Cardiac fibroblast (primary cell): ENCODE results near the gene PTPRU.

Source experiments
- DNase-seq, 2 donors: peaks; one replicate each; pipeline versions ENCODE4 v3.0.0 to v3.0.0-alpha.2; 2010; ENCODE audit warnings: low read depth in 2 of 2
- H3K4me3 ChIP-seq, 2 donors: replicated peaks in 1 of 2; 1 replicate in 1 of 2; 2 replicates in 1 of 2; pipeline ENCODE4 v1.5.1; 2011; ENCODE audit warnings: low read depth in 2 of 2, low read length in 2 of 2, mild to moderate bottlenecking in 2 of 2, moderate library complexity in 1 of 2
- TF ChIP-seq, protein P1 (sequence below): IDR thresholded peaks from one replicate; pipeline ENCODE4 v1.5.1; 2011; ENCODE audit warnings: low read depth, mild to moderate bottlenecking, low read length, inconsistent platforms

Gene PTPRU

DNA sequence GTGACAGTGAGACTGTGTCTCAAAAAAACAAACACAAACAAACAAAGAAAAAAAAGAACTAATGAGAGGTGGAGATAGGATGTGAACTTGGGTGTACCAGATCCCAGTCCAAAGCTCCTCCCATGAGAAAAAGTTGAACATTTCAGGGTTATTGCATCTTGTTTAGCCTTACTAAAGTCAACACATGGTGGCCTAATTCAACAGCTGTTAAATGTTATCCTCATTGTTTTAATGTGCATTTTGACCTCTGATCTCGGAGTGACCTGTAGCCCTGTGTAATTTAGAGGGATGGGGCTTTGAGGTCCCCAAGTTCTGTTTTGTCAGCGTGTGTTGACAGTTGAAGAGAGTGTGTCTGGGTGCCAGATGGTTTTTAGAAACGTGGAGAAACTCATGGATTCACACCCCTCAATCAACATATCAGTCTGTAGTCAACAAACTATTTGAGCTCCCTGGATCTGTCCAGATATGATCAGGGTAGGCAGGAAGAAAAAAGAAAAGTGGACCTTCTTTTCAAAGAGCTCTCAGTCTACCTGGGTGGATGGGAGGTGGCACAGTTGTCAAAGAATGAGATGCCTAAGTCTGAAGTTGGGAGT, 34.7 kb downstream of the PTPRU start:
- no peak for DNase-seq
- TF ChIP-seq, protein P1, sequence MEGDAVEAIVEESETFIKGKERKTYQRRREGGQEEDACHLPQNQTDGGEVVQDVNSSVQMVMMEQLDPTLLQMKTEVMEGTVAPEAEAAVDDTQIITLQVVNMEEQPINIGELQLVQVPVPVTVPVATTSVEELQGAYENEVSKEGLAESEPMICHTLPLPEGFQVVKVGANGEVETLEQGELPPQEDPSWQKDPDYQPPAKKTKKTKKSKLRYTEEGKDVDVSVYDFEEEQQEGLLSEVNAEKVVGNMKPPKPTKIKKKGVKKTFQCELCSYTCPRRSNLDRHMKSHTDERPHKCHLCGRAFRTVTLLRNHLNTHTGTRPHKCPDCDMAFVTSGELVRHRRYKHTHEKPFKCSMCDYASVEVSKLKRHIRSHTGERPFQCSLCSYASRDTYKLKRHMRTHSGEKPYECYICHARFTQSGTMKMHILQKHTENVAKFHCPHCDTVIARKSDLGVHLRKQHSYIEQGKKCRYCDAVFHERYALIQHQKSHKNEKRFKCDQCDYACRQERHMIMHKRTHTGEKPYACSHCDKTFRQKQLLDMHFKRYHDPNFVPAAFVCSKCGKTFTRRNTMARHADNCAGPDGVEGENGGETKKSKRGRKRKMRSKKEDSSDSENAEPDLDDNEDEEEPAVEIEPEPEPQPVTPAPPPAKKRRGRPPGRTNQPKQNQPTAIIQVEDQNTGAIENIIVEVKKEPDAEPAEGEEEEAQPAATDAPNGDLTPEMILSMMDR, result no peak
- H3K4me3 ChIP-seq, result no peak overlapping the region

DNA sequence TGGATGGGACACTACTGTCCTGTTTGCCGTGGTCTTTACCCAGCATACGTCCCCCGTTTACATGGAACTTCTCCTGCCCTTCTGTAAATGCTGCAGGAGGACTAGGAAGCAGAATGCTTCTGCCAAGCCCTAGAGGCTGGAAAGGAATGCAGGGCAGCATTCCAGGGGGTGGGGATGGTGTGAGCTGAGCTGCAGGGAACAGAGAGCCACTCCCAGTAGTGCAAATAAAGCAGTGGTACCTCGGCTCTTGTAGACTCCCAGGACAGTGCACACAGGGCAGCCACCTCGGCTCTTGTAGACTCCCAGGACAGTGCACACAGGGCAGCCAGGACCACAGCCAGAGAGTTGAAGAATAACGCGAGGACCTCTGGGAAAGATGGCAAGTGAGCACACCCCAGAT, 35.4 kb downstream of the PTPRU start:
- no peak overlapping the region for H3K4me3 ChIP-seq
- peak; percentile 55 to 85 for DNase-seq
- TF ChIP-seq, protein P1, result no peak

DNA sequence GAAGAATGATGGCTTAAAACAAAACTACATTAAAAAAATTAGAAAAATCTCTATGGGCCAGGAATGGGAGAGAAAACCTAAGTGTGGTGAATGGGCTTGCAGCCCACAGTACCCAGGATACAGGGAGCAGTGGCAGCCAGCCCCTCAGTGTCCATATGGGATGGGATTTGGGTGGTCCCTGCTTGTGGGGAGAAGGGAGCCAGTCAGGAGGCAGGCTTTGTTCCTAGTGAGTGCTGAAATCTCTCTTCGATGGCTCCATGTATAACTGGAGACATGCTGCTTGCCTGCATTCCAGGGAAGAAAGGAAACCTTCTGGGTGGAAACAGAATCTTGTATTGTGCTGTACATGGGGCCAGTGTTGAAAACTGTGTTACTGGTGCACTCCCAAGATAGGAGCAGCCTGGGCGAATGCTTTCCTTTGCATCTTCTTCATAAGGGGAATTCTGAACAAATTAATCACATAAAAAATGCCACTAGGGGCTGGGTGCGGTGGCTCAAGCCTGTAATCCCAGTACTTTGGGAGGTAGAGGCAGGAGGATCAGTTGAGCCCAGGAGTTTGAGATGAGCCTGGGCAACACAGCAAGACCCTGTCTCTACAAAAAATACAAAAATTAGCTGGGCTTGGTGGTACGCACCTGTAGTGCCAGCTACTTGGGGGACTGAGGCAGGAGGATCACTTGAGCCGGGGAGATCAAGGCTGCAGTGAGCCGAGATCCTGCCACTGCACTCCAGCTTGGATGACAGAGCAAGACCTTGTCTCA, 36.0 kb downstream of the PTPRU start:
- TF ChIP-seq, protein P1, result no peak
- no peak for DNase-seq

DNA sequence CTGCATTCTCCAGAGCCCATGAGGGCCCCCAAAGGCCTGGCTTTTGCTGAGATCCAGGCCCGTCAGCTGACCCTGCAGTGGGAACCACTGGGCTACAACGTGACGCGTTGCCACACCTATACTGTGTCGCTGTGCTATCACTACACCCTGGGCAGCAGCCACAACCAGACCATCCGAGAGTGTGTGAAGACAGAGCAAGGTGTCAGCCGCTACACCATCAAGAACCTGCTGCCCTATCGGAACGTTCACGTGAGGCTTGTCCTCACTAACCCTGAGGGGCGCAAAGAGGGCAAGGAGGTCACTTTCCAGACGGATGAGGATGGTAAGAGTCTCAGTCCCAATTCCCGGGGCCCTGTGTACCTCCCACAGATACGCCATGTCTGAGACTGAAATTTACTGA, 39.1 kb downstream of the PTPRU start:
- TF ChIP-seq, protein P1, result no peak
- DNase-seq, result no peak
- no peak overlapping the region for H3K4me3 ChIP-seq

More for the DNA sequence above, 36.0 kb downstream of the PTPRU start:
- H3K4me3 ChIP-seq, result no peak overlapping the region

DNA sequence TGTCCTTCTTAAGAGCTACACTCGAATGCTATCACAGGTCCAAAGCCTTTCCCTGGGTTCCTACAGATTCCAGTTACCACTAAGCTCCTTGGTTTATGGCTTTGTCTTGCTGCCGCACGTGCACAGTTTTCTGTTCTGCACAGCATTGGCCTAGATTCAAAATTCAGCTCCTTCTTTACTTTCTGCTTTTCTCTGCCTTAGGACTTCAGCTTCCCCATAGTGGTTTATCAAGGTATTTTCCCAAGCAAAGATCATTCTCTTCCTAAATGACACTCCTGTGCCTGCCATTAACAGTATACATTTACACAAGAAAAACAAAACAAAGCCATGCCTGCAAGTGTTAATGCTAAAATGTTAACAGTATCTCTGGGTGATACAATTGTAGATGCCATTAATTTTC, 41.8 kb downstream of the PTPRU start:
- no peak for DNase-seq
- TF ChIP-seq, protein P1, result no peak
- H3K4me3 ChIP-seq, result no peak overlapping the region

DNA sequence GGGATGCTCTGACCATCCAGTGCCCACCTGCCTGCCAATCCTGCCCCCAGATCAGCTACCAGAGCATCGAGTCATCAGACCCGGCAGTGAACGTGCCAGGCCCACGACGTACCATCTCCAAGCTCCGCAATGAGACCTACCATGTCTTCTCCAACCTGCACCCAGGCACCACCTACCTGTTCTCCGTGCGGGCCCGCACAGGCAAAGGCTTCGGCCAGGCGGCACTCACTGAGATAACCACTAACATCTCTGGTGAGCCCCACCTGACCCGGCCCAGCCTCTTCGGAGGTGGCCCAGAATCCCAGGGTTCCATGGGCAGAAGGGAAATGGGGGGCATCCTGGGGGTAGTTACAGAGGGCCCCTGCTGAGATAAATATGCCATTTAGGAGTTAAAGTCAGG, 43.1 kb downstream of the PTPRU start:
- TF ChIP-seq, protein P1, result no peak
- DNase-seq, result no peak
- H3K4me3 ChIP-seq, result no peak overlapping the region
